ENCODE data around the gene OR52B6.
A peak's percentile ranks its signal among the peaks of the same experiment; 100 is the strongest.
"Not testable (repeated sequence)": the region's sequence is repeated elsewhere in the genome, so short reads cannot be mapped to it uniquely, and the experiment has no call there.

Gene OR52B6

DNA sequence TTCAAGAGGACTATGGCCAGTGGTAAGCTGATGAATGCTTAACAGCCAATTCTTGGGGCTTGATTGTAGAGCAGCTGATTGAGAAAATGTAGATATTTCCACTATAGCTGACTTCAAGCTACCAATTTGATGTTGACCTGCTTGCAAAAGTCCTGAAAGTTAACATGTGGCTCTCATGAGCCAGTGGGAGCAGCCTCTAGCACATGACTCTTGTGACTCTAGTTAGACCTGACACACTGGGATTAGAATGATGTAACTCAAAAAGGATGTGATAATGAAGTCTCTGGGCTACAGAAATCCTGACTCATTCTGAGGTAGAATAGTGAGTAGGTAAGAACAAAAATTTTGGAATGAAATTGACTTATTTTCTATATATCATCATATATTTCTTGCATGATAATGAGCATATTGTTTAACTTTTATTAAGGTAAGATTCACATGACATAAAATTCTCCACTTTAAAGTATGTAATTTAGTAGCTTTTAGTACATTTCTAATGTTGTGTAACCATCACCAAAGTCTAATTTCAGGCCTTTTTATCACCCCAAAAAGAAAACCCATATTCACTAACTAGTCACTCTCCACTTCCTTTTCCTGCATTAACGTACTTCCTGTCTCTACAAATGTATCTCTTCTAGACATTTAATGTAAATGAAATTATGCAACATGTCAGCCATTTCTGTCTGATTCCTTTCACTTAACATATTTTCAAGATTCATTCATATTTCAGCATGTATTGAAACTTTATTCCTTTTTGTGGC is 16.2 kb upstream of the OR52B6 start:
- no peaks in the 10 kb centered on the region for H3K9me3 ChIP-seq (ENCODE audit: control insufficient read depth, low read length)
- no peak overlapping the region for H3K4me3 ChIP-seq (ENCODE audit: low read length)
- H3K9ac ChIP-seq (ENCODE audit: low read length): no peak overlapping the region
- H3K27me3 ChIP-seq (ENCODE audit: control insufficient read depth, insufficient read depth, low read length): no peaks in the 10 kb centered on the region
- H3K4me1 ChIP-seq (ENCODE audit: control insufficient read depth, insufficient read depth, low read length): no peaks in the 10 kb centered on the region
- H3K36me3 ChIP-seq (ENCODE audit: control insufficient read depth, insufficient read depth, low read length): no peaks in the 10 kb centered on the region

DNA sequence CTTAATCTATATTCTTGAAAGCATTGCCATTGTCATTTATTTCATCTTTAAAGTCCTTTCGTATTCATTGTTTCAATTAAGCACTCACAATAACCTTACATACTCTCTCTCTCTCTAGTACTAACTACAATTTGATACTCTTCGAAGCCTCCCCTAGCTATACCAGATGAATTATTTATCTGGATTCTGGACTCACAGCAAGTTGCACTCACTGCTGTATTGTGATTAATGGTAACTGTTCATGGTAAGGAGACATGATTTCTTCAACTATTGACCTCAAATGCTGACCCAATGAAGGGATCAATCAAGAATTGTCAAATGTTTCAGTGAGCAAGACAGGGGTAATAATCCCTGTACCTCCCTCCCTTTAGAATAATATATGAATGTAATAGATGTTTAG is 6.0 kb upstream of the OR52B6 start:
- Histone ChIP-seq H3K9ac (ENCODE audit: low read length) (no peak overlapping the region), H3K4me1 (ENCODE audit: control insufficient read depth, insufficient read depth, low read length) (no peaks in the 10 kb centered on the region), H3K9me3 (ENCODE audit: control insufficient read depth, low read length) (no peaks in the 10 kb centered on the region), H3K27me3 (ENCODE audit: control insufficient read depth, insufficient read depth, low read length) (no peaks in the 10 kb centered on the region), H3K36me3 (ENCODE audit: control insufficient read depth, insufficient read depth, low read length) (no peaks in the 10 kb centered on the region), H3K4me3 (ENCODE audit: low read length) (no peak overlapping the region)

DNA sequence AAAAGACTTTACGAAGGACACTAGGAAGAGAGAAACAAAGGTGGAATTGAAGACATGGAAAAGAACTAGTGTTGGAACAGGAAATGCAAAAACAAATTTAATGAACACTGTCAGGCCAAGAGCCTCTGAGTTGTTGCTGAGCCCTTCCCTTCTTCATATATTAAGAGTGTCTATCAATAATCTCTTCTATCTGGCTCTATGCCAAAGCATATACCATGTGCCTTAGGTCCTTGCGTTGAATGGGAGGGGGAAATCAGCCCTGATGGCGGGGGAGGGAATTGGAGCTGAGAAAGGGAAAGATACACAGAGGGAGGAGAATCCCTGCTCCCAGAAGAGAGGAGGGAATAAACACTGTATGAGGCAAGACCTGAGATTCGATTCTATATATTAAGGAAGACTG is 5.5 kb upstream of the OR52B6 start:
- Histone ChIP-seq H3K36me3 (ENCODE audit: control insufficient read depth, insufficient read depth, low read length) (no peaks in the 10 kb centered on the region), H3K27me3 (ENCODE audit: control insufficient read depth, insufficient read depth, low read length) (no peaks in the 10 kb centered on the region), H3K4me1 (ENCODE audit: control insufficient read depth, insufficient read depth, low read length) (no peaks in the 10 kb centered on the region), H3K4me3 (ENCODE audit: low read length) (no peak overlapping the region), H3K9ac (ENCODE audit: low read length) (no peak overlapping the region), H3K9me3 (ENCODE audit: control insufficient read depth, low read length) (no peaks in the 10 kb centered on the region)

DNA sequence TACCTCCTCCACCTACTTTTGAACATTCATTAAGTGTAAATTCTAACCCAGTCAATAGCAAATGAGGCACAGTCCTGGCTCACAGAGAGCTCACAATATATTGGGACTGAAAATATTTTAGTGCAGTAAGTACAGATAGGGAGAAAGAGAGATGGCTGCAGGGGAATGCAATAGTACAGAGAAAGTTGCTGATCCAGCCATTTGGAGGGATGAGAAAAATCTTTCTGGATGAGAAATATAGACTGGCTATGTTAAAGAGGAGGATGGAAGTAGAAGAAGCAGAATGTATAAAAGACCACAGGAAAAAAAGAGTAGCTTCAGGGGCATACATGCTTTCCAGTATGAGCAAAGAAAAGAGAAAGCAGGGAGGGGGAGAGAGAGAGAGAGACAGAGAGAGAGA is 3.6 kb upstream of the OR52B6 start:
- Histone ChIP-seq H3K4me3 (ENCODE audit: low read length) (no peak overlapping the region), H3K27me3 (ENCODE audit: control insufficient read depth, insufficient read depth, low read length) (no peaks in the 10 kb centered on the region), H3K4me1 (ENCODE audit: control insufficient read depth, insufficient read depth, low read length) (no peaks in the 10 kb centered on the region), H3K9ac (ENCODE audit: low read length) (no peak overlapping the region), H3K9me3 (ENCODE audit: control insufficient read depth, low read length) (no peaks in the 10 kb centered on the region), H3K36me3 (ENCODE audit: control insufficient read depth, insufficient read depth, low read length) (no peaks in the 10 kb centered on the region)

- H3K9ac ChIP-seq (ENCODE audit: low read length): no peak overlapping the region
- H3K4me1 ChIP-seq (ENCODE audit: control insufficient read depth, insufficient read depth, low read length): no peaks in the 10 kb centered on the region
- no peaks in the 10 kb centered on the region for H3K9me3 ChIP-seq (ENCODE audit: control insufficient read depth, low read length)
- no peaks in the 10 kb centered on the region for H3K36me3 ChIP-seq (ENCODE audit: control insufficient read depth, insufficient read depth, low read length)
- H3K4me3 ChIP-seq (ENCODE audit: low read length): no peak overlapping the region
- H3K27me3 ChIP-seq (ENCODE audit: control insufficient read depth, insufficient read depth, low read length): no peaks in the 10 kb centered on the region
Measured at GRCh38 chr11:5581014-5581413, 337 bp downstream of the OR52B6 start.

DNA sequence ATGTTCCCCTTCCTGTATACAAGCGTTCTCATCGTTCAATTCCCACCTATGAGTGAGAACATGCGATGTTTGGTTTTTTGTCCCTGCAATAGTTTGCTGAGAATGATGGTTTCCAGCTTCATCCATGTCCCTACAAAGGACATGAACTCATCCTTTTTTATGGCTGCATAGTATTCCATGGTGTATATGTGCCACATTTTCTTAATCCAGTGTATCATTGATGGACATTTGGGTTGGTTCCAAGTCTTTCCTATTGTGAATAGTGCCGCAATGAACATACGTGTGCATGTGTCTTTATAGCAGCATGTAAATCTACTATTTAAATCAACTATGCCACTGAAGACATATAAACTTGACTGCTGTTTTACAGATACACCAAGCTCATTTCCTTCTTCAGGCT is 3.8 kb downstream of the OR52B6 start:
- H3K9ac ChIP-seq (ENCODE audit: low read length); H3K9me3 ChIP-seq (ENCODE audit: control insufficient read depth, low read length); H3K36me3 ChIP-seq (ENCODE audit: control insufficient read depth, insufficient read depth, low read length); H3K4me1 ChIP-seq (ENCODE audit: control insufficient read depth, insufficient read depth, low read length); H3K4me3 ChIP-seq (ENCODE audit: low read length); H3K27me3 ChIP-seq (ENCODE audit: control insufficient read depth, insufficient read depth, low read length): not testable (repeated sequence)

- not testable (repeated sequence) for H3K9me3 ChIP-seq (ENCODE audit: control insufficient read depth, low read length)
Measured at GRCh38 chr11:5589906-5590305, 9.2 kb downstream of the OR52B6 start.

DNA sequence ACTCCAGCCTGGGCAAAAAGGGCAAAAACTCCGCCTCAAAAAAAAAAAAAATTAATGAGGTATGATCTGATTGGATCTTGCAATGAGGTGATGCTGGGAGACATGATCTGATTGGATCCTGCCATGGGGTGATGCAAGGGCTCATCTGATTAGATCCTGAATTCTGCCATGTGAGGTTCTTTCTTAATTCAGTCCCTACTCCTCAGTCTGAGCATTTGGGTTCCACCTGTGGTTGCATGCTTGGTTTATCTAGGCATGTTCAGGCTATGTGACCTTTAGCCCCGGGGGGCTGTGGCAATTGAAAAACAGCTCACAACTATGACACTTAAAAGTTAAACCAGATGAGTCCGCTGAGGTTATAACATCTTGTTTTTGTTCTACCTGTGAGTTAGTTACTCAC is 10.9 kb downstream of the OR52B6 start:
- Histone ChIP-seq H3K4me1 (ENCODE audit: control insufficient read depth, insufficient read depth, low read length) (no peaks in the 10 kb centered on the region), H3K27me3 (ENCODE audit: control insufficient read depth, insufficient read depth, low read length) (no peaks in the 10 kb centered on the region), H3K4me3 (ENCODE audit: low read length) (no peak overlapping the region), H3K9ac (ENCODE audit: low read length) (no peak overlapping the region), H3K9me3 (ENCODE audit: control insufficient read depth, low read length) (no peaks in the 10 kb centered on the region), H3K36me3 (ENCODE audit: control insufficient read depth, insufficient read depth, low read length) (no peaks in the 10 kb centered on the region)

More at GRCh38 chr11:5589906-5590305, 9.2 kb downstream of the OR52B6 start:
- not testable (repeated sequence) for H3K9ac ChIP-seq (ENCODE audit: low read length); H3K4me3 ChIP-seq (ENCODE audit: low read length); H3K4me1 ChIP-seq (ENCODE audit: control insufficient read depth, insufficient read depth, low read length); H3K27me3 ChIP-seq (ENCODE audit: control insufficient read depth, insufficient read depth, low read length); H3K36me3 ChIP-seq (ENCODE audit: control insufficient read depth, insufficient read depth, low read length)

DNA sequence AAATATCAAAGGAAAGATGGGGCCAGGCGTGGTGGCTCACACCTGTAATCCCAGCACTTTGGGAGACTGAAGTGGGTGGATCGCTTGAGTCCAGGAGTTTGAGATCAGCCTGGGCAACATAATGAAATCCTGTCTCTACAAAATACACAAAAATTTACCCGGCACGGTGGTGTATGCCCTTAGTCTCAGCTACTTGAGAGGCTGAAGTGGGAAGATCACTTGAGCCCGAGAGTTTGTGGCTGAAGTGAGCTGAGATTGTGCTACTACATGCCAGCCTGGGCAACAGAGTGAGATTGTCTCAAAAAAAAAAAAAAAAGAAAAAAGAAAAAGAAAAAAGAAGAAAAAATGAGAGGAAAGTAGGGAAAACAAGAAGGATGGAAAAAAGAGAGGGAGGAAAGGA is 11.9 kb downstream of the OR52B6 start:
- peaks cover 7% of the 10 kb centered on the region for H3K4me1 ChIP-seq (ENCODE audit: control insufficient read depth, insufficient read depth, low read length)
- H3K9ac ChIP-seq (ENCODE audit: low read length): no peak overlapping the region
- H3K27me3 ChIP-seq (ENCODE audit: control insufficient read depth, insufficient read depth, low read length): no peaks in the 10 kb centered on the region
- no peaks in the 10 kb centered on the region for H3K36me3 ChIP-seq (ENCODE audit: control insufficient read depth, insufficient read depth, low read length)
- no peaks in the 10 kb centered on the region for H3K9me3 ChIP-seq (ENCODE audit: control insufficient read depth, low read length)
- H3K4me3 ChIP-seq (ENCODE audit: low read length): no peak overlapping the region

- Histone ChIP-seq H3K9ac (ENCODE audit: low read length) (no peak overlapping the region), H3K4me1 (ENCODE audit: control insufficient read depth, insufficient read depth, low read length) (peaks cover 9% of the 10 kb centered on the region), H3K36me3 (ENCODE audit: control insufficient read depth, insufficient read depth, low read length) (no peaks in the 10 kb centered on the region), H3K27me3 (ENCODE audit: control insufficient read depth, insufficient read depth, low read length) (no peaks in the 10 kb centered on the region), H3K4me3 (ENCODE audit: low read length) (no peak overlapping the region), H3K9me3 (ENCODE audit: control insufficient read depth, low read length) (no peaks in the 10 kb centered on the region)
Measured at GRCh38 chr11:5593146-5593545, 12.5 kb downstream of the OR52B6 start.

DNA sequence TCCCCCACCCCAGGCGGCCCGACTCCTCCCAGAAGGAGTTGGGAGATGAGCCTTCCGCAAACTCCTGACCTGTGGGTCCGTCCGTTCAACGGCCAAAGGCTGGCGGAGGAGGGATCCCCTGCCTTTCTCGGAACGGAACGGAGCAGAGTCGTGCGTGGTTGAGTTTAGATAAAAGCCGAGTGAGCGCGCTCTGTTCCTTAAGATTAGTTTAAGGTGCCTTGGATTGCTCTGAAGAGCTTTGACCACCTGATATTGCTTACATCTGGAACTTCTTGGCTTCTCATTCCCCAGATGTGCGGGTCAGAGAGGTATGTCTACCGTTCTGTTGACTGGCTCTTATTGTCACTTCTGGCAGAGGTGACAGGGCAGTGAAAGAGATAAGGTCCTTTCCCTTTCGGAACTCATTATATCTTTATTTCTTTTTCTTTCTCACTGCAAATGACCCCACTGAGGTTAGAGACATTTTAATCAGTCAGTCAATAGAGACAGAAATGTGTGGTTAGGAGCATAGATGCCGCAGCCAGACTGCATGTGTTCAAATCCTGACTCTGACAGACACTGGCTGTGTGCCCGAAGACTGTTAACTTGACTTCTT is 16.0 kb downstream of the OR52B6 start, which contains the start of gene TRIM6:
Gene TRIM6, plus strand, starts transcription at position 31 of the 595 bp plus-strand sequence. Its CDS starts 261 bp downstream, at position 292.
- Histone ChIP-seq H3K4me1 (ENCODE audit: control insufficient read depth, insufficient read depth, low read length) (peaks cover 14% of the 10 kb centered on the region), H3K4me3 (ENCODE audit: low read length) (peak within 1 kb of the TSS; percentile 40), H3K36me3 (ENCODE audit: control insufficient read depth, insufficient read depth, low read length) (no peaks in the 10 kb centered on the region), H3K27me3 (ENCODE audit: control insufficient read depth, insufficient read depth, low read length) (no peaks in the 10 kb centered on the region), H3K9ac (ENCODE audit: low read length) (peak within 1 kb of the TSS; percentile 62), H3K9me3 (ENCODE audit: control insufficient read depth, low read length) (no peaks in the 10 kb centered on the region)

- H3K9ac ChIP-seq (ENCODE audit: low read length): no peak overlapping the region
- H3K4me1 ChIP-seq (ENCODE audit: control insufficient read depth, insufficient read depth, low read length): peaks cover 14% of the 10 kb centered on the region
- H3K36me3 ChIP-seq (ENCODE audit: control insufficient read depth, insufficient read depth, low read length): no peaks in the 10 kb centered on the region
- no peak overlapping the region for H3K4me3 ChIP-seq (ENCODE audit: low read length)
- H3K9me3 ChIP-seq (ENCODE audit: control insufficient read depth, low read length): no peaks in the 10 kb centered on the region
- H3K27me3 ChIP-seq (ENCODE audit: control insufficient read depth, insufficient read depth, low read length): no peaks in the 10 kb centered on the region
Measured at GRCh38 chr11:5597953-5598352, 17.3 kb downstream of the OR52B6 start.
